GM12878 (cell line): Measurements from ENCODE around the gene TGFB3. TPM values are rescaled to one million over a fixed set of nuclear protein-coding genes. Genes with fewer than 3 reads are reported as not detected.

ENCODE experiments used
- polyA plus RNA-seq, 11 experiments: library from polyadenylated mRNA; depleted of rRNA in 4 of 11; unstranded in 6 of 11; stranded (reverse) in 5 of 11; fragments of >200 nt; fragmentation: Nextera tagmentation in 4 of 11; fragmentation: Illumina TruSeq in 1 of 11; extraction: Ambion mirVana in 4 of 11; extraction: Trizol in 1 of 11; gene quantifications; 1 replicate in 1 of 11; 2 replicates in 10 of 11; pipeline versions ENCODE4 v1.2.1 to v1.2.3, GENCODE V29; 2011 to 2016; ENCODE audit warnings: inconsistent platforms in 2 of 11, missing spikeins in 2 of 11, low read depth in 1 of 11
- total RNA-seq, 4 experiments: library from RNA; depleted of rRNA in 3 of 4; stranded (reverse); fragments of >200 nt in 3 of 4; fragmentation: Illumina TruSeq in 1 of 4; extraction: Trizol in 1 of 4; gene quantifications; 2 replicates each; pipeline versions ENCODE4 v1.2.1 to v1.2.3, GENCODE V29; 2013 to 2021

The TGFB3 gene
- total and polyA plus RNA-seq, 10 of the 15 experiments (the other 5 are each of a cell fraction or from before 2014, with no cell fraction given), result 0.27 to 2.6 (median 0.82) TPM

Other genes with a start within 250 kb of the TGFB3 start
- gene IFT43, start 3.8 kb upstream of the TGFB3 start, total RNA-seq (2014; rRNA removed), result 11.2 and 11.9 TPM in 2 replicates
- gene IFT43, start 3.8 kb upstream of the TGFB3 start, total RNA-seq (2014; rRNA removed; fragmentation: Illumina TruSeq; extraction: Trizol), result 9.3 and 9.6 TPM in 2 replicates
- 8.2 and 8.9 TPM in 2 replicates for gene IFT43, start 3.8 kb upstream of the TGFB3 start, total RNA-seq (2021)
- gene IFT43, start 3.8 kb upstream of the TGFB3 start, polyA plus RNA-seq (2011; rRNA removed), result 20.6 and 24.8 TPM in 2 replicates
- gene IFT43, start 3.8 kb upstream of the TGFB3 start, polyA plus RNA-seq (2014; fragmentation: Illumina TruSeq; extraction: Trizol), result 8.2 and 10.9 TPM in 2 replicates
- gene IFT43, start 3.8 kb upstream of the TGFB3 start, polyA plus RNA-seq (2014; fragmentation: Nextera tagmentation; extraction: Ambion mirVana), result 10 to 100 TPM; 15.8 to 18.1 TPM
- gene IFT43, start 3.8 kb upstream of the TGFB3 start, polyA plus RNA-seq (2014; rRNA removed), result 9.6 and 12.2 TPM in 2 replicates
- gene IFT43, start 3.8 kb upstream of the TGFB3 start, polyA plus RNA-seq (2016; fragmentation: Nextera tagmentation; extraction: Ambion mirVana), result 10 to 100 TPM; 18.9 to 22.4 TPM
- gene GPATCH2L, start 169.9 kb upstream of the TGFB3 start, total RNA-seq (2014; rRNA removed), result 31.7 and 32.9 TPM in 2 replicates
- 27.6 and 30.4 TPM in 2 replicates for gene GPATCH2L, start 169.9 kb upstream of the TGFB3 start, total RNA-seq (2014; rRNA removed; fragmentation: Illumina TruSeq; extraction: Trizol)
- 42.6 and 50.9 TPM in 2 replicates for gene GPATCH2L, start 169.9 kb upstream of the TGFB3 start, total RNA-seq (2021)
- 45.0 and 45.6 TPM in 2 replicates for gene GPATCH2L, start 169.9 kb upstream of the TGFB3 start, polyA plus RNA-seq (2011; rRNA removed)
- 20.4 and 24.3 TPM in 2 replicates for gene GPATCH2L, start 169.9 kb upstream of the TGFB3 start, polyA plus RNA-seq (2014; fragmentation: Illumina TruSeq; extraction: Trizol)
- 10 to 100 TPM in 1 of 2 experiments, 1 to 10 TPM in 1; 9.1 to 12.9 TPM for gene GPATCH2L, start 169.9 kb upstream of the TGFB3 start, polyA plus RNA-seq (2014; fragmentation: Nextera tagmentation; extraction: Ambion mirVana)
- 16.6 and 22.5 TPM in 2 replicates for gene GPATCH2L, start 169.9 kb upstream of the TGFB3 start, polyA plus RNA-seq (2014; rRNA removed)
- gene GPATCH2L, start 169.9 kb upstream of the TGFB3 start, polyA plus RNA-seq (2016; fragmentation: Nextera tagmentation; extraction: Ambion mirVana), result 10 to 100 TPM; 20.8 to 26.3 TPM